Activated B cell treated with CpG ODN at 0.5 μM for 24 hours (primary cell): ENCODE measurements around the gene TFPT. TPM values are rescaled to one million over a fixed set of nuclear protein-coding genes. Genes with fewer than 3 reads are reported as not detected.

ENCODE experiments used
- ATAC-seq: fragments of 200-7000 bp; cut with Tn5 transposase; one replicate; pipeline ENCODE4 v1.10.0; 2021; ENCODE audit warnings: low read depth, mild to moderate bottlenecking, moderate library complexity
- CTCF ChIA-PET: fragments of 350-600 bp; sonication (Branson Sonifier 250); formaldehyde crosslinking; loops from one replicate; lab custom pipeline; 2021; ENCODE audit warnings: antibody characterized with exemption; lab: Charles Lee
- POLR2A ChIA-PET: fragments of 350-600 bp; sonication (Branson Sonifier 250); formaldehyde crosslinking; loops from one replicate; lab custom pipeline; 2021; ENCODE audit warnings: antibody characterized with exemption; lab: Charles Lee
- DNase-seq: peaks from one replicate; pipeline ENCODE4 v3.0.0; 2022
- H3K27ac Mint-ChIP-seq: one replicate; pipeline ENCODE4 v1.8.0; 2020; ENCODE audit warnings: mixed read lengths
- H3K27me3 Mint-ChIP-seq: one replicate; pipeline ENCODE4 v1.8.0; 2021; ENCODE audit warnings: mixed read lengths
- H3K36me3 Mint-ChIP-seq: one replicate; pipeline ENCODE4 v1.8.0; 2021; ENCODE audit warnings: low read depth, mixed read lengths
- H3K4me1 Mint-ChIP-seq: one replicate; pipeline ENCODE4 v1.8.0; 2021; ENCODE audit warnings: mixed read lengths
- H3K4me3 Mint-ChIP-seq: one replicate; pipeline ENCODE4 v1.8.0; 2020; ENCODE audit warnings: mild to moderate bottlenecking, mixed read lengths
- H3K9me3 Mint-ChIP-seq: one replicate; pipeline ENCODE4 v1.8.0; 2020; ENCODE audit warnings: mixed read lengths
- CTCF ChIP-seq: fragments of 200-600 bp; IDR thresholded peaks from one replicate; pipeline ENCODE4 v1.8.0; 2022; ENCODE audit warnings: antibody characterized with exemption, mild to moderate bottlenecking
- intact Hi-C: fragments of 100-400 bp; cut with micrococcal nuclease; formaldehyde crosslinking; loops from one replicate; pipeline ENCODE4 v1.15.1; 2024
- total RNA-seq: library from RNA; stranded (reverse); gene quantifications from 2 replicates; pipeline ENCODE4 v1.2.3, GENCODE V29; 2022

Gene TFPT
- total RNA-seq, 1 donor from 2014 or later: 17.9 TPM

- no peak for TF ChIP-seq CTCF
- H3K27me3 Mint-ChIP-seq: peaks cover 12% of the 10 kb centered on the region
- no peak for ATAC-seq
- peaks cover 3% of the 10 kb centered on the region for H3K9me3 Mint-ChIP-seq
- ChIA-PET CTCF (interaction anchor here (0.9 kb wide), 1 partner anchor 302 kb away, joined by 3 read pairs; no protein-coding TSS in a partner anchor), POLR2A (interaction anchor here (0.6 to 1.4 kb wide), 5 partner anchors 20 to 163 kb away, joined by 3 to 6 read pairs (median 3); partner anchors contain the start of genes PRPF31 and TFPT)
- intact Hi-C loops: no loop called here
- DNase-seq: no peak
- no peak overlapping the region for H3K27ac Mint-ChIP-seq
- peaks cover 9% of the 10 kb centered on the region for H3K4me1 Mint-ChIP-seq
- no peaks in the 10 kb centered on the region for H3K36me3 Mint-ChIP-seq
- H3K4me3 Mint-ChIP-seq: no peak overlapping the region
Measured at GRCh38 chr19:54095136-54095858, 20.2 kb downstream of the TFPT start.

DNA sequence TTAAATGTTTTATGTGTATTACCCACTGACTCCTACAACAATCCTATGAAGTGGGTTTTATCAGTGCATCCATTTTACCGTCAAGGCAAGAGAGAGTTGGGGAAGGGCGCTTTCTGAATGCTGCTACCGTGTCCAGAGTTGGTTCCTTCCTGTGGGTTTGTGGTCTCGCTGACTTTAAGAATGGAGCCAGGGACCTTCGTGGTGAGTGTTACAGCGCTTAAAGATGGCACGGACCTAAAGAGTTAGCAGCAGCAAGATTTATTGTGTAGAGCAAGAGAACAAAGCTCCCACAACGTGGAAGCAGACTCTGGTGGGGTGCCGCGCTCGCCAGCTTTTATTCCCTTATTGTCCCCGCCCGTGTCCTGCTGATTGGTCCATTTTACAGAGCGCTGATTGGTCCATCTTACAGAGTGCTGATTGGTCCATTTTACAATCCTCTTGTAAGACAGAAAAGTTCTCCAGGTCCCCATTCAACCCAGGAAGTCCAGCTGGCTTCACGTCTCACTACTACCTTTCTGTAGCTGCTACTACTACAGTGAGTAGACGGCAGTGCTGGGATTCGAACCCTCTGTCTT, 20.9 kb downstream of the TFPT start:
- TF ChIP-seq CTCF: no peak
- Mint-ChIP-seq H3K4me3 (peak overlapping the region; percentile 15), H3K27ac (no peak overlapping the region), H3K4me1 (peaks cover 9% of the 10 kb centered on the region), H3K36me3 (no peaks in the 10 kb centered on the region), H3K27me3 (peaks cover 12% of the 10 kb centered on the region), H3K9me3 (peaks cover 3% of the 10 kb centered on the region)
- intact Hi-C loops: no loop called here
- ATAC-seq (no peak), DNase-seq (no peak)
- ChIA-PET CTCF (no interaction called here), POLR2A (interaction anchor here (0.6 to 1.4 kb wide), 2 partner anchors 112 to 163 kb away, joined by 3 to 6 read pairs; no protein-coding TSS in a partner anchor)

GRCh38 chr19:54084410-54084809, 31.0 kb downstream of the TFPT start:
- TF ChIP-seq CTCF: no peak
- POLR2A ChIA-PET: interaction anchor here (0.6 kb wide), 1 partner anchor 63 kb away, joined by 5 read pairs; no protein-coding TSS in a partner anchor
- peaks cover 1% of the 10 kb centered on the region for H3K27me3 Mint-ChIP-seq
- no peak overlapping the region for H3K27ac Mint-ChIP-seq
- CTCF ChIA-PET: no interaction called here
- H3K4me3 Mint-ChIP-seq: no peak overlapping the region
- no peaks in the 10 kb centered on the region for H3K4me1 Mint-ChIP-seq
- H3K36me3 Mint-ChIP-seq: no peaks in the 10 kb centered on the region
- peaks cover 11% of the 10 kb centered on the region for H3K9me3 Mint-ChIP-seq
- DNase-seq (no peak), ATAC-seq (no peak)
- intact Hi-C loops: no loop called here

DNA sequence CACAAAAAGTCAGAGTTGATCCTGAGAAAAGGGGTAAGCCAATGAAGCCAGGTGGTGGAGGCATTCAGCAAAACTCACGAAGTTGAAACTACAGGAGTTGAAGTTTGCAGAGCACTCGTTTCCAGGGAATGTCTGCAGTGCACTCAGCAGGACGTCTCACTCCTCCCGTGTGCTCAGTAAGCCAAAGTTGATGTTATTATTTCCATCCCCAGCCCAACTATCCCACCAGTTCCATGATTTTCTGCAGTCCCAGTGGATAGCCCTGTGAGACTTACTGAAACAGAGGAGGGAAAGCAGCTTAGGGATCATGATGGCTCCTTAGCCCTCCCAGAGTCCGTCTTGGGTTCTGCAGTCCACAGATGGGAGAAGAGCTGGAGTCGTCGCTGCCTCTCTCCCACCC, 34.4 kb downstream of the TFPT start, which contains the start of gene TARM1:
TARM1 (minus strand) TSS at position 334 of the 400 bp plus-strand sequence; CDS start at position 309, 25 bp downstream.
- CTCF ChIA-PET: no interaction called here
- no peak within 1 kb of the TSS for H3K4me3 Mint-ChIP-seq
- POLR2A ChIA-PET: no interaction called here

More for the DNA sequence above, 34.4 kb downstream of the TFPT start, which contains the start of gene TARM1:
- TF ChIP-seq CTCF: no peak
- Mint-ChIP-seq H3K27me3 (no peaks in the 10 kb centered on the region), H3K27ac (no peak within 1 kb of the TSS), H3K36me3 (no peaks in the 10 kb centered on the region), H3K9me3 (peaks cover 11% of the 10 kb centered on the region), H3K4me1 (no peaks in the 10 kb centered on the region)
- ATAC-seq (no peak), DNase-seq (no peak)
- intact Hi-C loops: no loop called here
